ENCODE results near the gene ZGRF1.
A peak's percentile ranks its signal among the peaks of the same experiment; 100 is the strongest.
"Not testable (repeated sequence)": the region's sequence is repeated elsewhere in the genome, so short reads cannot be mapped to it uniquely, and the experiment has no call there.

ZGRF1 gene

DNA sequence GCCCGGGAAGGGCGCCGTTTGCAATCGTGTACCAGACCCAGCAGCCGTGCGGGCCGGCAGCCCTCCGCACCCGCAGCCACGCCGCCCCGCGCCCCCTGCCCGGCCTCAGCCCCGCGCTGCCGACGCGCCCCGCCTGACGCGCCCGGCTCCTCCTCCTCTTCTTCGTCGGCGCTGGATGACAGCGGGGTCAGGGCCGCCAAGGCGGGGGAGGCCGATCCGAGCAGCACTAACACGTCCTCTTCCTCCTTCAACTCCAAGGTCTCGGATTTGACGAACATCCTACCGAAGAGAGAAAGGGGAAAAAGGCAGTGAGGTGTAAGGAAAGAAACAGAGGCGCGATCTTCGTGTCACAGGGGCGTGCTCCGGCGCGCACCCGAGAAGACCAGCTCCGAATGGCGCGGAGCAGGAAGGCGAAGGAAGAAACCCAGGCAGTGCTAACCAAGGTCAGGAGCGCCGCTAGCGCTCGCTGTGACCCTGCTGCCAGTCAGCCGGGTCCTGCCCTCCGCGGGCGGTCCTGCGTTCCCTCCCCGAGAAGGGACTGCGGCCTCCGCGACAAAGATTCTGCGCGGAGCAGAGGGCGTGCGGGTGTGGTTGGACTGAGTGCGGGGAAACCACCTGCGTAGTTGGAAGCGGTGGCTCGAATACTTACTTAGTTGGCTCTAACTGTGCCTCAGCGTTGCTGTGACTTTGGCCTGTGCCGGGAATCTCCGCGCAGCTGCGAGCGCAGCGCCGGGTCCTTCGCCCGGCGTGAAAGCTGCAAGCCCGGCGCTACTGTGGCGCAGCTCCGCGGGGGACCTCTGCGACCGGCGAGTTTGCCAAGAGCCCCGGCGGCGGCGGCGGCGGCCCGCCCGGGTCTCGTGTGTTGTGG lies 121.3 kb downstream of the ZGRF1 start:
- Histone ChIP-seq H3K9me3 (ENCODE audit: low read length) (no peaks in the 10 kb centered on the region), H3K4me3 (ENCODE audit: low read length) (peak overlapping the region; percentile 74), H3K36me3 (ENCODE audit: insufficient read depth, low read length) (no peaks in the 10 kb centered on the region), H3K27me3 (ENCODE audit: insufficient read depth, low read length) (peaks cover 56% of the 10 kb centered on the region), H3K4me1 (ENCODE audit: insufficient read depth, low read length) (peaks cover 61% of the 10 kb centered on the region), H2AFZ (ENCODE audit: low read depth, low read length) (peak overlapping the region; percentile 73)

DNA sequence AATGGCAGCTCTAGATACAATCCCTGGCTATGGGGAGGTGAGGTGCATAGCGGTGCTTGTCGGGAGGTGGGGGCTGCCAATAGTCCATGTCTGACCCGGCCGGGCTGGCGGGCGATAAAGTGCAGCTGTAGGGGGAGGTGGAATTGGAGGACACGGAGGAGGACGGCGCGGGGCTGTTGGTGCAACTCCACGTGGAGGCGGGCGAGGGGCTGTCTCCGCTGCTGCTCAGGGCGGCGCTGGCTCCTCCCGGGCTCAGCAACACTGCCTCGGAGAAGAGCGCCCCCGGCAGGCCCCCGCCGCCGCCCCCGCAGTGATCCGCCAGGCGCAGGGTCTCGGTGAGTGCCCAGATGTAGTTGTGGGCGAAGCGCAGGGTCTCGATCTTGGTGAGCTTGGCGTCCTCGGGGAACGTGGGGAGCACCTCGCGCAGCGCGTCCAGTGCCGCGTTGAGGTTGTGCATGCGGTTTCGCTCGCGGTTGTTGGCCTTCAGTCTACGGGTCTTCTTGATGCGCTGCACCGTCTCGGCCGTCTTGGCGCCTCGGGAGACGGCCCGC lies 122.0 kb downstream of the ZGRF1 start:
- no peaks in the 10 kb centered on the region for H3K36me3 ChIP-seq (ENCODE audit: insufficient read depth, low read length)
- peak overlapping the region; percentile 74 for H3K4me3 ChIP-seq (ENCODE audit: low read length)
- H3K9me3 ChIP-seq (ENCODE audit: low read length): no peaks in the 10 kb centered on the region
- peaks cover 53% of the 10 kb centered on the region for H3K27me3 ChIP-seq (ENCODE audit: insufficient read depth, low read length)
- peak overlapping the region; percentile 73 for H2AFZ ChIP-seq (ENCODE audit: low read depth, low read length)
- peaks cover 61% of the 10 kb centered on the region for H3K4me1 ChIP-seq (ENCODE audit: insufficient read depth, low read length)

DNA sequence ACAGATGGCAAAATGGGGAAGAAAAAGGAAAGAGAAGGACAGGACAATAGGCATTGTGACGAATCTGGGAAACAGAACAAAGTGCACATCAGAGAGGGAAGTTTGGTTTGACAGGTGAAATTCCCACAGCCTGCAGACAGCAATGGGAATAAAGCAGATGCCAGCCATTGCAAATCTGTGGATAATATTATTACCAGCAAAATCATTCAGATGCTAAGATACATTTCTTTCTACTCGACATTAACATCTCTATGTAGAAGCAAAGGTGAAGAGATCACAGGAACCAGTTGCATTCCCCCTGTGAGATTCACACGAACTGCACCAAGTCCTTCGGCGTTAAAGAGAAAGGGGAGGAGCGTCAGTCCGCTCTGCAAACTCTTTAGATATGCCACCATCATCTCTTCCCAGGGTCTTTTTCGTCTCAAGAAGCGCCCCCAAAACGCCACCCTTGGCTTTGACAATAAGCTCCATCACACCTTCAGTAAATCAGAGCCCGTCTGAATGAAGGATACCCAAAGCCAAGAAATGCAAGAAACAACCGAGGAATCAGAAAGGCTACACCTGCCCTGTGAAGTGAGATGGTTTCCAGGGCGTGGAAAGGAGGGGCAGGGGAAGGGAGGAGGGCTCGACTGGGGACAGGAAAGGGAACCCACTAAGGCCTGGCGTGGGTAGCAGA lies 122.6 kb downstream of the ZGRF1 start:
- Histone ChIP-seq H3K4me3 (ENCODE audit: low read length) (peak overlapping the region; percentile 74), H3K36me3 (ENCODE audit: insufficient read depth, low read length) (no peaks in the 10 kb centered on the region), H3K27me3 (ENCODE audit: insufficient read depth, low read length) (peaks cover 57% of the 10 kb centered on the region), H3K4me1 (ENCODE audit: insufficient read depth, low read length) (peaks cover 62% of the 10 kb centered on the region), H3K9me3 (ENCODE audit: low read length) (no peaks in the 10 kb centered on the region), H2AFZ (ENCODE audit: low read depth, low read length) (peak overlapping the region; percentile 73)

GRCh38 chr4:112511803-112512118 lies 124.9 kb downstream of the ZGRF1 start:
- Histone ChIP-seq H2AFZ (ENCODE audit: low read depth, low read length) (no peak overlapping the region), H3K36me3 (ENCODE audit: insufficient read depth, low read length) (no peaks in the 10 kb centered on the region), H3K4me3 (ENCODE audit: low read length) (peak overlapping the region; percentile 37), H3K27me3 (ENCODE audit: insufficient read depth, low read length) (peaks cover 59% of the 10 kb centered on the region), H3K4me1 (ENCODE audit: insufficient read depth, low read length) (peaks cover 57% of the 10 kb centered on the region), H3K9me3 (ENCODE audit: low read length) (no peaks in the 10 kb centered on the region)

DNA sequence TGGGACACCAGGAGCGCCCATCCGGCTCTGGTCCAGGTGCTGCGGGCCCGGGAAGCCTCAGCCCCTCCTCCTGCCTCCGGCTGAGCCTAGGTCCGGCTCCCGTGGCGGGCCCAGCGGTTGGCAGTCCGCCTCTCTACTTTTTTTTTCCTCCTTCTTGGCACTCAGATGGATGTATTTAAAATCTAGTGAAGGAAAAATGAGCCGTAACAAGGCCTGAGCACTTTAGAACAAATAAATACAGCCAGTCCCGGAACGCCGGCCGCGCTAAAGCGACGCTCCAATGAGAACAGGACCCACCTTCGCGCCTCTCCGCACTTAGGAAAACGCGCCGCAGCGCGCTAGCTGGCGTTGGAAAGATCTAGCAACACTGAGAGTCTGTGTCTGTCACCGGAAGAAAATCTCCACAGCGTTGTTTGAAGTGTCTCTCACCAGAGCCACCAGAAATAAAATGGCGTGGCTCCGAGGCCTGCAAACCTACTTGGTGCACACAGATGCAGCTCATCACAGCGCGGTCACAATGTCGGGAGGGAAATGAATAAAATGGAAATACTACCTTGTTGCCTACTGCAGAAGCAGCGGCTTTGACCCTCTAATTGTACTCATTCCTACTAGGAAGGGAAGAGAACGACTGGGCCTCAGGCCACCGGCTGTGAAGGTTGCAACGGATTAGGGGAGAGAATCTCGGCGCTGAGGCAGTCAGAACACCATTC lies 125.5 kb downstream of the ZGRF1 start:
- peak overlapping the region; percentile 48 for H2AFZ ChIP-seq (ENCODE audit: low read depth, low read length)
- peak overlapping the region; percentile 37 for H3K4me3 ChIP-seq (ENCODE audit: low read length)
- no peaks in the 10 kb centered on the region for H3K9me3 ChIP-seq (ENCODE audit: low read length)
- H3K27me3 ChIP-seq (ENCODE audit: insufficient read depth, low read length): peaks cover 64% of the 10 kb centered on the region
- no peaks in the 10 kb centered on the region for H3K36me3 ChIP-seq (ENCODE audit: insufficient read depth, low read length)
- peaks cover 54% of the 10 kb centered on the region for H3K4me1 ChIP-seq (ENCODE audit: insufficient read depth, low read length)

DNA sequence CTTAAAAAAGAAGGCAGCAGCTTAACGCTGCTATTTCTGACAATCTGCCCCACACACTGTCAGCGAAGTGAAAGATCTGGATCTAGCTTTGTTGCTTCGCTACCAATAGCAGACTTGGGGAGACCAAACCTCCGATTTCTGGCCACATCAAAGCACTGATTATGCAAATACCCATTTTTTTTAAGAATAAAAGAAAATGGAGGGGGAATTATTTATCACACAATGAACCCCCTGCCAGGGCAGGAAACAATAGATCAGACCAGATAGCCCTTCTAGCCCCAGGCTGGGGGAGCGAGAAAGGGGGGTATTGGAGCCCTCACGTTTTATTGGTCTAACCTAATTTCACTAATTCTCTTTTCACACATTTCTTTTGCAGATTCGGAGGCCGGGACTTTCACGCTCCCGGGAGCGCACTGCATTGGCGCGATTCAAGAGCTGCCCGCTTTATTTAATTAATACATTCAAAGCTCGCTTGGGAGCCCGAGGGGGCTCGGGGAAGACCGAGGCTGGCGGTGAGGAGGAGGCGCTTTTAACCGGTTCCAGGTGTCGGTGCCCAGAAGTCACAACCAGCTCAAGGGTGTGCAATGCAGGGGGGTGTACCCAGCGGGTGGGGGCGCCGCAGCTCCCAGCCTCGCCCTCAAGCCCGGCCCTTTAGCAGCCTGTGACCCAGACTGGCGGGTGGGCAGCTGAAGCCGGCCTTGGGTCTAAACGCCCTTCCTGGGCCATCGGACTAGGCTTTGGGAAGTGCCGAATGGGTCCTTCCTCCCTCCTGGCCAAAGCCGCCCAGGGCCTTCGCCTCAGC lies 126.2 kb downstream of the ZGRF1 start:
- H3K36me3 ChIP-seq (ENCODE audit: insufficient read depth, low read length): no peaks in the 10 kb centered on the region
- peaks cover 49% of the 10 kb centered on the region for H3K4me1 ChIP-seq (ENCODE audit: insufficient read depth, low read length)
- no peaks in the 10 kb centered on the region for H3K9me3 ChIP-seq (ENCODE audit: low read length)
- H3K27me3 ChIP-seq (ENCODE audit: insufficient read depth, low read length): peaks cover 71% of the 10 kb centered on the region
- peak overlapping the region; percentile 37 for H3K4me3 ChIP-seq (ENCODE audit: low read length)
- peak overlapping the region; percentile 48 for H2AFZ ChIP-seq (ENCODE audit: low read depth, low read length)

GRCh38 chr4:112509243-112510141 lies 127.2 kb downstream of the ZGRF1 start:
- no peak overlapping the region for H2AFZ ChIP-seq (ENCODE audit: low read depth, low read length)
- H3K9me3 ChIP-seq (ENCODE audit: low read length): no peaks in the 10 kb centered on the region
- no peaks in the 10 kb centered on the region for H3K36me3 ChIP-seq (ENCODE audit: insufficient read depth, low read length)
- H3K4me3 ChIP-seq (ENCODE audit: low read length): peak overlapping the region; percentile 31
- H3K27me3 ChIP-seq (ENCODE audit: insufficient read depth, low read length): peaks cover 77% of the 10 kb centered on the region
- H3K4me1 ChIP-seq (ENCODE audit: insufficient read depth, low read length): peaks cover 48% of the 10 kb centered on the region

- no peaks in the 10 kb centered on the region for H3K36me3 ChIP-seq (ENCODE audit: insufficient read depth, low read length)
- H2AFZ ChIP-seq (ENCODE audit: low read depth, low read length): no peak overlapping the region
- peaks cover 38% of the 10 kb centered on the region for H3K4me1 ChIP-seq (ENCODE audit: insufficient read depth, low read length)
- H3K27me3 ChIP-seq (ENCODE audit: insufficient read depth, low read length): peaks cover 78% of the 10 kb centered on the region
- no peaks in the 10 kb centered on the region for H3K9me3 ChIP-seq (ENCODE audit: low read length)
- no peak overlapping the region for H3K4me3 ChIP-seq (ENCODE audit: low read length)
Measured at GRCh38 chr4:112508356-112508755, 128.4 kb downstream of the ZGRF1 start.

GRCh38 chr4:112504807-112505206 lies 131.9 kb downstream of the ZGRF1 start:
- peaks cover 60% of the 10 kb centered on the region for H3K27me3 ChIP-seq (ENCODE audit: insufficient read depth, low read length)
- H3K36me3 ChIP-seq (ENCODE audit: insufficient read depth, low read length): no peaks in the 10 kb centered on the region
- no peak overlapping the region for H2AFZ ChIP-seq (ENCODE audit: low read depth, low read length)
- no peaks in the 10 kb centered on the region for H3K9me3 ChIP-seq (ENCODE audit: low read length)
- no peak overlapping the region for H3K4me3 ChIP-seq (ENCODE audit: low read length)
- H3K4me1 ChIP-seq (ENCODE audit: insufficient read depth, low read length): peaks cover 19% of the 10 kb centered on the region

DNA sequence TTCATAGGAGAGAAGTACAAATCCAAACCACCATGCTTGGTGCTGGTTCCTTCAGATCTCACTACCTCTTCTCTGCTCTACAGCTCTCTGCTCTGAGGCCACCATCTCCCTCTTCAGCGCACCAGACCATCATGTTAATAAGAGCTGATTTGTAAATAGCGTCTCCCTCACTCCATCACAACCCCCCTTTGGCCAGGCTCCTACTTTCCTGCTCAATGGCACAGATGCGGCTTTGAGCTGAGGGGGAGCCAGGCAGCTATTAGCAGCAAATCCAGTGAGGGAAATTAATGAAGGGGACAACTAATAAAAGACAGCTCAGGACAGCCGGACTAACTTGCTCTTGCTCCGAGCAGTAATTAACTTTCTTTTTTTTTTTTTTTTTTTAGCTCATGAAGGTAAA lies 133.8 kb downstream of the ZGRF1 start:
- Histone ChIP-seq H3K36me3 (ENCODE audit: insufficient read depth, low read length) (no peaks in the 10 kb centered on the region), H3K9me3 (ENCODE audit: low read length) (no peaks in the 10 kb centered on the region), H3K4me1 (ENCODE audit: insufficient read depth, low read length) (no peaks in the 10 kb centered on the region), H2AFZ (ENCODE audit: low read depth, low read length) (no peak overlapping the region), H3K4me3 (ENCODE audit: low read length) (no peak overlapping the region), H3K27me3 (ENCODE audit: insufficient read depth, low read length) (peaks cover 41% of the 10 kb centered on the region)

DNA sequence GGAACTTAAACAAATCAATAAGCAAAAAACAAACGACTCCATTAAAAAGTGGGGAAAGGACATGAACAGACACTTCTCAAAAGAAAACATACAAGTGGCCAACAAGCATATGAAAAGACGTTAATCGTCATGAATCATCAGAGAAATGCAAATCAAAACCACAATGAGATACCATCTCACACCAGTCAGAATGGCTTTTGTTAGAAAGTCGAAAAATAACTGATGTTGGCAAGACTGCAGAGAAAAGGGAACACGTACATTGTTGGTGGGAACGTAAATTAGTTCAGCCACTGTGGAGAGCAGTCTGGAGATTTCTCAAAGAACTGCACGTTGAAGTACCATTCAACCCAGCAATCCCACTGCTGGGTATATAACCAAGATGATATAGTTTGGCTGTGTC lies 144.4 kb downstream of the ZGRF1 start:
- no peak overlapping the region for H3K4me3 ChIP-seq (ENCODE audit: low read length)
- no peaks in the 10 kb centered on the region for H3K27me3 ChIP-seq (ENCODE audit: insufficient read depth, low read length)
- H3K4me1 ChIP-seq (ENCODE audit: insufficient read depth, low read length): no peaks in the 10 kb centered on the region
- H2AFZ ChIP-seq (ENCODE audit: low read depth, low read length): no peak overlapping the region
- no peaks in the 10 kb centered on the region for H3K36me3 ChIP-seq (ENCODE audit: insufficient read depth, low read length)
- no peaks in the 10 kb centered on the region for H3K9me3 ChIP-seq (ENCODE audit: low read length)

DNA sequence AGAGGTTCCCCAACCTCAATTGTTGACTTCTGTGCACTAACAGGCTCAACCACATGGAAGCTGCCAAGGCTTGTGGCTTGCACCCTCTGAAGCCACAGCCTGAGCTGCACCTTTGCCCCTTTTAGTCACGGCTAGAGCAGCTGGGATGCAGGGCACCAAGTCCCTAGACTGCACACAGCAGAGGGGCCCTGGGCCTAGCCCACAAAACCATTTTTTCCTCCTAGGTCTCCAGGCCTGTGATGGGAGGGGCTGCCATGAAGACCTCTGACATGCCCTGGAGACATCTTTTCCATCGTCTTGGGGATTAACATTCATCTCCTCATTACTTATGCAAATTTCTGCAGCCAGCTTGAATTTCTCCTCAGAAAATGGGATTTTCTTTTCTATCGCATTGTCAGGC lies 145.9 kb downstream of the ZGRF1 start:
- H2AFZ ChIP-seq (ENCODE audit: low read depth, low read length): not testable (repeated sequence)

More for the DNA sequence above, 145.9 kb downstream of the ZGRF1 start:
- not testable (repeated sequence) for H3K4me3 ChIP-seq (ENCODE audit: low read length); H3K4me1 ChIP-seq (ENCODE audit: insufficient read depth, low read length); H3K9me3 ChIP-seq (ENCODE audit: low read length); H3K36me3 ChIP-seq (ENCODE audit: insufficient read depth, low read length); H3K27me3 ChIP-seq (ENCODE audit: insufficient read depth, low read length)

Data from neuron (in vitro differentiated cells).